ENCODE measurements around the gene LYZL2. TPM values are rescaled to one million over a fixed set of nuclear protein-coding genes. Genes with fewer than 3 reads are reported as not detected.
"Not testable (repeated sequence)": the region's sequence is repeated elsewhere in the genome, so short reads cannot be mapped to it uniquely, and the experiment has no call there.

Gene LYZL2
- total RNA-seq, 1 donor from 2014 or later, result not detected

- H3K4me1 Mint-ChIP-seq (ENCODE audit: low read depth, unreplicated experiment); H3K4me3 ChIP-seq (ENCODE audit: insufficient read depth, low read depth, low read length); FAIRE-seq; H3K79me2 ChIP-seq (ENCODE audit: insufficient read depth, low read length); H3K36me3 Mint-ChIP-seq (ENCODE audit: low read depth, unreplicated experiment); DNase-seq (ENCODE audit: low read depth); H3K9me3 ChIP-seq (ENCODE audit: insufficient read depth, low read depth, low read length); H3K9me3 Mint-ChIP-seq (ENCODE audit: unreplicated experiment); H3K9ac ChIP-seq (ENCODE audit: low read length); H3K4me3 Mint-ChIP-seq (ENCODE audit: unreplicated experiment); H3K36me3 ChIP-seq (ENCODE audit: insufficient read depth, low read length); H3K27ac ChIP-seq (ENCODE audit: low read depth, low read length); H3K4me1 ChIP-seq (ENCODE audit: insufficient read depth, low read length); H4K20me1 ChIP-seq (ENCODE audit: insufficient read depth, low read length); H3K27ac Mint-ChIP-seq (ENCODE audit: unreplicated experiment): not testable (repeated sequence)
- peak overlapping the region; percentile 33 for H3K4me2 ChIP-seq (ENCODE audit: low read length)
- H2AFZ ChIP-seq (ENCODE audit: low read depth, low read length), result peak overlapping the region; percentile 26
- H3K27me3 ChIP-seq (ENCODE audit: insufficient read depth, low read length), result peaks cover 18% of the 10 kb centered on the region
- H3K27me3 Mint-ChIP-seq (ENCODE audit: low read depth, unreplicated experiment), result peaks cover 33% of the 10 kb centered on the region
These were observed 32.8 kb downstream of the LYZL2 start for GRCh38 chr10:30596493-30597432.

GRCh38 chr10:30596013-30596412, 33.5 kb downstream of the LYZL2 start:
- Mint-ChIP-seq H3K9me3 (ENCODE audit: unreplicated experiment) (peaks cover 3% of the 10 kb centered on the region), H3K4me1 (ENCODE audit: low read depth, unreplicated experiment) (peaks cover 6% of the 10 kb centered on the region), H3K4me3 (ENCODE audit: unreplicated experiment) (no peak overlapping the region), H3K27ac (ENCODE audit: unreplicated experiment) (no peak overlapping the region), H3K27me3 (ENCODE audit: low read depth, unreplicated experiment) (peaks cover 36% of the 10 kb centered on the region), H3K36me3 (ENCODE audit: low read depth, unreplicated experiment) (no peaks in the 10 kb centered on the region)
- no peaks in the 10 kb centered on the region for H4K20me1 ChIP-seq (ENCODE audit: insufficient read depth, low read length)
- no peak overlapping the region for H3K4me3 ChIP-seq (ENCODE audit: insufficient read depth, low read depth, low read length)
- H3K36me3 ChIP-seq (ENCODE audit: insufficient read depth, low read length), result no peaks in the 10 kb centered on the region
- H3K27ac ChIP-seq (ENCODE audit: low read depth, low read length), result no peak overlapping the region
- DNase-seq (ENCODE audit: low read depth) (no peak), FAIRE-seq (no peak)
- H3K9me3 ChIP-seq (ENCODE audit: insufficient read depth, low read depth, low read length), result no peaks in the 10 kb centered on the region
- no peaks in the 10 kb centered on the region for H3K79me2 ChIP-seq (ENCODE audit: insufficient read depth, low read length)
- H3K4me1 ChIP-seq (ENCODE audit: insufficient read depth, low read length), result no peaks in the 10 kb centered on the region
- peaks cover 18% of the 10 kb centered on the region for H3K27me3 ChIP-seq (ENCODE audit: insufficient read depth, low read length)
- no peak overlapping the region for H3K4me2 ChIP-seq (ENCODE audit: low read length)
- no peak overlapping the region for H2AFZ ChIP-seq (ENCODE audit: low read depth, low read length)
- TF ChIP-seq CTCF (IDR thresholded peaks at IDR 0.05; ENCODE audit: insufficient read depth, low read depth, low read length) (no peak), EZH2 (IDR thresholded peaks at IDR 0.05; ENCODE audit: insufficient read depth, low read length) (no peak)
- H3K9ac ChIP-seq (ENCODE audit: low read length), result no peak overlapping the region

GRCh38 chr10:30594077-30594476, 35.5 kb downstream of the LYZL2 start:
- Histone ChIP-seq H3K4me1 (ENCODE audit: insufficient read depth, low read length) (no peaks in the 10 kb centered on the region), H3K79me2 (ENCODE audit: insufficient read depth, low read length) (no peaks in the 10 kb centered on the region), H3K4me3 (ENCODE audit: insufficient read depth, low read depth, low read length) (no peak overlapping the region), H3K27ac (ENCODE audit: low read depth, low read length) (no peak overlapping the region), H3K9ac (ENCODE audit: low read length) (no peak overlapping the region), H3K27me3 (ENCODE audit: insufficient read depth, low read length) (peaks cover 16% of the 10 kb centered on the region), H4K20me1 (ENCODE audit: insufficient read depth, low read length) (no peaks in the 10 kb centered on the region), H3K36me3 (ENCODE audit: insufficient read depth, low read length) (no peaks in the 10 kb centered on the region), H2AFZ (ENCODE audit: low read depth, low read length) (no peak overlapping the region), H3K4me2 (ENCODE audit: low read length) (no peak overlapping the region), H3K9me3 (ENCODE audit: insufficient read depth, low read depth, low read length) (no peaks in the 10 kb centered on the region)
- H3K27me3 Mint-ChIP-seq (ENCODE audit: low read depth, unreplicated experiment), result peaks cover 36% of the 10 kb centered on the region
- peaks cover 6% of the 10 kb centered on the region for H3K4me1 Mint-ChIP-seq (ENCODE audit: low read depth, unreplicated experiment)
- no peak overlapping the region for H3K4me3 Mint-ChIP-seq (ENCODE audit: unreplicated experiment)
- H3K9me3 Mint-ChIP-seq (ENCODE audit: unreplicated experiment), result peaks cover 3% of the 10 kb centered on the region
- H3K27ac Mint-ChIP-seq (ENCODE audit: unreplicated experiment), result no peak overlapping the region
- DNase-seq (ENCODE audit: low read depth) (no peak), FAIRE-seq (no peak)
- no peaks in the 10 kb centered on the region for H3K36me3 Mint-ChIP-seq (ENCODE audit: low read depth, unreplicated experiment)
- TF ChIP-seq CTCF (IDR thresholded peaks at IDR 0.05; ENCODE audit: insufficient read depth, low read depth, low read length), result no peak
- TF ChIP-seq EZH2 (IDR thresholded peaks at IDR 0.05; ENCODE audit: insufficient read depth, low read length), result no peak

- not testable (repeated sequence) for H3K27ac Mint-ChIP-seq (ENCODE audit: unreplicated experiment); H3K4me2 ChIP-seq (ENCODE audit: low read length); H3K4me3 ChIP-seq (ENCODE audit: insufficient read depth, low read depth, low read length); H3K9me3 Mint-ChIP-seq (ENCODE audit: unreplicated experiment); H3K36me3 ChIP-seq (ENCODE audit: insufficient read depth, low read length); H3K9me3 ChIP-seq (ENCODE audit: insufficient read depth, low read depth, low read length); H3K4me3 Mint-ChIP-seq (ENCODE audit: unreplicated experiment); H3K27ac ChIP-seq (ENCODE audit: low read depth, low read length); H3K4me1 Mint-ChIP-seq (ENCODE audit: low read depth, unreplicated experiment); H3K9ac ChIP-seq (ENCODE audit: low read length); DNase-seq (ENCODE audit: low read depth); H2AFZ ChIP-seq (ENCODE audit: low read depth, low read length); FAIRE-seq; H3K4me1 ChIP-seq (ENCODE audit: insufficient read depth, low read length); H3K36me3 Mint-ChIP-seq (ENCODE audit: low read depth, unreplicated experiment); H4K20me1 ChIP-seq (ENCODE audit: insufficient read depth, low read length); H3K79me2 ChIP-seq (ENCODE audit: insufficient read depth, low read length)
- peaks cover 36% of the 10 kb centered on the region for H3K27me3 Mint-ChIP-seq (ENCODE audit: low read depth, unreplicated experiment)
- peaks cover 15% of the 10 kb centered on the region for H3K27me3 ChIP-seq (ENCODE audit: insufficient read depth, low read length)
These were observed 36.8 kb downstream of the LYZL2 start for GRCh38 chr10:30592770-30593169.
